Uterus (tissue), 2 donors: ENCODE results near the gene ELK4.

Experiments used
- CTCF ChIP-seq, 4 experiments: fragments of 200-600 bp in 2 of 4; fragments of 450-650 bp in 2 of 4; sonication (generic) in 2 of 4; IDR thresholded peaks; one replicate each; pipeline ENCODE4 v1.5.1; 2016 to 2019; ENCODE audit warnings: antibody characterized with exemption in 4 of 4, mild to moderate bottlenecking in 2 of 4, moderate library complexity in 1 of 4
- POLR2A ChIP-seq, 2 donors: fragments of 450-650 bp; IDR thresholded peaks; one replicate each; pipeline ENCODE4 v1.6.1; 2016; ENCODE audit warnings: antibody characterized with exemption in 2 of 2, mild to moderate bottlenecking in 1 of 2, moderate library complexity in 1 of 2

GRCh38 chr1:205589618-205590456 lies 42.0 kb downstream of the ELK4 start:
- no peak for TF ChIP-seq CTCF (IDR thresholded peaks at IDR 0.05)
- TF ChIP-seq POLR2A (IDR thresholded peaks at IDR 0.05), result no peak
